ENCODE results near the gene ODC1.

ODC1 gene

DNA sequence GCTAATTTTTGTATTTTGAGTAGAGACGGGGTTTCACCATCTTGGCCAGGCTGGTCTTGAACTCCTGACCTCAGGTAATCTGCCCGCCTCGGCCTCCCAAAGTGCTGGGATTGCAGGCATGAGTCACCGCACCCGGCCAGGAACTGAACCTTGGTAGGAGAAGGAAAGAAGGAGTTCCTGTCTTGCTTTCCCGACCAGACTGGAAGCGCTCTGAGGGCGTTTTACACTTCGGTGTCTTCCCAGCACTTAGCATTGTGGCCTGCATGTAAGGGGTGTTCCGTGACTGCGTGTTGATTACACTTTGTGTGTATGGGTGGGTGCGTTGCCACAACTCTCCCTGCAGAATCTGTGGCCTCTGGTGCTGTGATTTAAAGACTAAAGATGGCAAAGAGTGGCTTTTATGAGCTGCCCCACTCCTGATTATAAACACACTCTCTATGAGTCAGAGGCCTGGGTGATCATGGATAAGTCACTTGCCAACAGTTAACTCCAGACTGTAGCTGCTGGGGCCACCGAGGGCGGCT lies 46.0 kb downstream of the ODC1 start:
- no peak for DNase-seq

DNA sequence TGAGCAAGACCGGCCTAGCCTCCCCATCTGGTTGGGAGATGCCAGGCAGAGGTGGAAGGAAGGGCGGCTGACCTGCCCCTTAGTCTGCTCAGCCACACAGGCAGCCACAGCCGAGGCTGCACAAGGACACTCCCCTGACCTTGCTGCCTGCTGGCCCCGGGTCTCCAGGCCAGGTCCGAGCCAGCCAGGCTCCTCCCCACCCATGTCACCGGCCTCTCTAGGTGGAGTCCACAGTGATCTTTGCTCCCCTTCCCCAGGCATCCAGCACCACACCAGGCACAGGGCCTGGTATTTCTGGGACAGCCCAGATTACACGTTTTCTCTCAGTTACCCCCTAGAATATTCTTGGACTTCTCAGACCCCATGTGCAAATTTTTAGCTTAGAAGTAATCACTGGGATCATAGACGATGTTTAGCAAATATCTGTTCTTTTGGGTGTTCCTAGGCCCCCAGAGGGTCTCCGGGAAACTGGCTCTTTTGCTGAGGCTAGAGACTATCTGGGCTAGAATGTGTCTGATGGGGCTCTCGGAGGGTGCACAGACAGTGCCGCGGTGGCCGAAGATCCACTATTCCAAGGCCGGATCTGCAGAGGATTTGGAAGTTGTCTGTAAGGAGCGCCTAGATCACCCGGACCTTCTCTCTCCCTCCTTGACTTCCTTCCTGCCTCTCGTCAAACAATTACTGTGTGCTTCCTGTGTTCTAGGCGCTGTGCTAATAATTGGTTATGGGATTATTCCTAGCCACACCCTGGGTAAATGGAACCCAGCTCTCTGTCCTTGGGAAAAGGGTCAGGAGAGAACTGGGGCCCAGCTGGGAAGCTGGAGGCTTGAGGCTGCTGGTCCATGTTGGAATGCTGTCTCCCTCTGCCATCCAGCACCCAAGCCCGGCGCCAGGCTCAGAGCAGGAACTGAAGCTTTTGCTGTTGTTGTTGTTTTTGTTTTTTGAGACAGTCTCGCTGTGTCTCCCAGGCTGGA lies 46.9 kb downstream of the ODC1 start:
- no peak for DNase-seq

- DNase-seq = peak in 4 of 56 donors; percentile 10 to 30 (median 22)
Measured at GRCh38 chr2:10400568-10400977, 47.6 kb downstream of the ODC1 start.

DNA sequence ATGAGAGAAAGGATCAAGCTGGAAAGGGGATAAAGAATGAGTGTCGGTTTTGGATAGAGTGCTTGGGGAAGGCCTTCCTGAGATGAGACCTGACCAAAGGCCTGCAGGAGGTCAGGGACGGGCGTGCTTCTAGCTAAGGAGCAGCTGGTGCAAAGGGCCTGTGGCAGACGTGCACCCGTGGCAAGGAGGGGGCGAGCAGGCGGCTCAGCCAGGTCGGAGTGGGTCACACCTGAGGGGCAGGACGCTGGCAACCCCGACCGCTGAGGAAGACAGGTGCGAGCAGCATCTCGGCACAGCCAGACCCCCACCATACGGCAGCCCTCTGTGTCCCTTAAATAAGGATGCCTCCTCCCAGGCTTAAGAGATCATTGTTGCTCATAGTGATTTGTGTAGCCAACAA lies 48.1 kb downstream of the ODC1 start:
- DNase-seq = no peak

GRCh38 chr2:10399358-10399757 lies 48.8 kb downstream of the ODC1 start:
- DNase-seq = no peak

GRCh38 chr2:10398496-10398895 lies 49.6 kb downstream of the ODC1 start:
- no peak for DNase-seq

DNA sequence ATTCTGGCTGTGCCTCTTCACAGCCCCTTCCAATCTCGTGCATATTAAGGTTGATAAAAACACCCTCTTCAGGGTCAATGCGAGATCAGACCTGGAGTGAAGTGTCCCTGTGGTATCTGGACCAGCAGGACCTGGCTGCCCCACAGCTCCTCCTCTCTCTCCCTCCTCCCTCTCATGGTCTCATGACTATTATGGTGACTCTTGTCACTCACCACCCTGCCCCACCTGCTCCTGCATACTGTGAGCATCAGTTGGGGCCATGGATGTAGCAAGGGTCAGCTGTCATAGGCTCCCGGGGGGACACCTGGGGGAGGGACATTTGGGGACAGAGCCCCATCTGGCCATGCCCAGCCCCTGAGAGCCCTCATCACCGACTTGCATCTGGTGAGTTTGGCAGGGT lies 50.2 kb downstream of the ODC1 start:
- DNase-seq = no peak

- no peak for DNase-seq
Measured at GRCh38 chr2:10397297-10397875, 50.7 kb downstream of the ODC1 start.

DNA sequence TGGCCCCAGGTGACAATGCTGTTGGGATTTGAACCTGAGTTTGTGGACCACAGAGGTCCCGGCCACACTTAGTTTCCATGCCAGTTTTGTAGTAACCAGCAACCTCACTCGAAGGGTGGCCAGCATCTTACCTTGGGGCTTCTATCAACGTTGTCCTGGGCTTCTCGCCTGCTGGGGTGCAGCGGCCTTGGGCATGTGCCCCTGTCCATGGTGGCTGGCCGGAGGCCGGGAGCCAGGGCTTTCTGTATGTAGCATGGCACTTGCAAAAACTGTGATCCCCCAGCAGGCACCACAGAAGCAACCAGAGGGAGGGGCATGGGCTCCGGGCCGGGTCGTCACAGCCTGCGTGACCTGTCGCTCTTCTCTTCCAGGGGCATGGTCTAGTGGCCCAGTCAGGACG lies 51.7 kb downstream of the ODC1 start:
- no peak for DNase-seq

DNA sequence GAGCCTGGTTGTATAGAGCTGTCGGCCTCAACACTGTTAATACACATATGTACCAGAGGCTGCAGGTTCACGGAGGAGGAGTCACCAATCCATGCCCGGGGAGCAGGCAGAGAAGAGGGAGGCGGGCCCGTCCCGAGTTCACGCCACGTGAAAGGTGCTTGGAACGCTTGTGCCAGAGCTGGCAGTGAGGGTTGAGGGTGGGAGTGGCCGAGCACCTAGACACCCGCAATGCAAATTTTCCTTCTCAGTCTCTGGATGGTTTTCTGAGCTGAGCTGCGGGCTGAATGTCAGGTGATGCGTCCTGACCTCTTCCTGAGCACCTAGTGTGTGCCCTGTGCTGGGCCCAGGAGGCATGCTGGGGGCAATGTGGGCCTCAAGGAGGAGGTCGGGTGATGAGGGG lies 52.2 kb downstream of the ODC1 start:
- no peak for DNase-seq

- no peak for DNase-seq
Measured at GRCh38 chr2:10393640-10393982, 54.5 kb downstream of the ODC1 start.

GRCh38 chr2:10392951-10393639 lies 55.0 kb downstream of the ODC1 start:
- DNase-seq = no peak

- no peak for DNase-seq
Measured at GRCh38 chr2:10392548-10392947, 55.6 kb downstream of the ODC1 start.

GRCh38 chr2:10392100-10392499 lies 56.0 kb downstream of the ODC1 start:
- DNase-seq = no peak

GRCh38 chr2:10390369-10390801 lies 57.7 kb downstream of the ODC1 start:
- DNase-seq = no peak

Measured in nucleus accumbens (tissue), 56 donors.